Measurements from ENCODE around the gene ZNF490.

GRCh38 chr19:12567951-12568350 is 42.7 kb downstream of the ZNF490 start:
- TF ChIP-seq FOS (IDR thresholded peaks at IDR 0.05; ENCODE audit: low read depth, low read length) (no peak), RAD21 (IDR thresholded peaks at IDR 0.05; ENCODE audit: low read length) (no peak), CTCF (conservative IDR thresholded peaks at IDR 0.05; ENCODE audit: low read depth, low read length) (no peak), RFX5 (IDR thresholded peaks at IDR 0.05; ENCODE audit: low read depth, low read length) (no peak), USF2 (IDR thresholded peaks at IDR 0.05; ENCODE audit: low read depth, low read length) (no peak), POLR2A (IDR thresholded peaks at IDR 0.05; ENCODE audit: low read depth, low read length) (no peak)
